ENCODE results near the gene ZCCHC24.

ZCCHC24 gene

DNA sequence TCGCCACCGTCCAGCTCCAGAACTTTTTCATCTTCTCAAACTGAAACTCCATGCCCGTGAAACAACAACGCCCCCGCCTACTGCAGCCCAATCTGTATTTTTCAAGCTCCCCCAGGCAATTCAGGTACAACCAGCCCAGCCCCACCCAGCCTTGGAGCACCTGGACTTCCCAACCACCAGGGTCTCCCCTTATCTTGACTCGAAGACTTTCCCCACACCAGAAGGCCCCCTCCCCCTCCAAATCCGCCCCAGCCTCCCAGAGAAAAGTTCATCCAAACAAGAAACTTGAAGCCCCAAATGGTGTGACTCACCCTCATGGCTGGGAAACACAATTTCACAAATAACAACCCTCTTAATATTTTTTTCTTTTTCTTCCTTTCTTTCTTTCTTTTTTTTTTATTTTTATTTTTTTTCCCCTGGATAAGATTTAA, 10.6 kb downstream of the ZCCHC24 start:
- Histone ChIP-seq H3K9ac (ENCODE audit: insufficient read length, low read depth) (no peak overlapping the region), H3K4me1 (ENCODE audit: insufficient read depth, insufficient read length) (peaks cover 25% of the 10 kb centered on the region), H3K36me3 (ENCODE audit: insufficient read depth, insufficient read length, low read length) (peaks cover 29% of the 10 kb centered on the region), H3K9me3 (ENCODE audit: insufficient read depth, low read length) (no peaks in the 10 kb centered on the region), H3K27me3 (ENCODE audit: insufficient read depth, insufficient read length) (no peaks in the 10 kb centered on the region), H3K4me3 (ENCODE audit: insufficient read length, low read depth) (no peak overlapping the region)
- no peak for DNase-seq (ENCODE audit: low read depth, low spot score)
- no peak for TF ChIP-seq SUZ12 (IDR thresholded peaks at IDR 0.05; ENCODE audit: extremely low read depth, insufficient read depth, insufficient read length)
- TF ChIP-seq YY1 (IDR thresholded peaks at IDR 0.05; ENCODE audit: insufficient read depth, insufficient read length), result no peak
- TF ChIP-seq ZNF274 (IDR thresholded peaks at IDR 0.05; ENCODE audit: low read depth, low read length), result no peak

- H3K4me1 ChIP-seq (ENCODE audit: insufficient read depth, insufficient read length), result peaks cover 25% of the 10 kb centered on the region
- DNase-seq (ENCODE audit: low read depth, low spot score), result no peak
- TF ChIP-seq ZNF274 (IDR thresholded peaks at IDR 0.05; ENCODE audit: low read depth, low read length), result no peak
- no peak for TF ChIP-seq YY1 (IDR thresholded peaks at IDR 0.05; ENCODE audit: insufficient read depth, insufficient read length)
- no peak for TF ChIP-seq SUZ12 (IDR thresholded peaks at IDR 0.05; ENCODE audit: extremely low read depth, insufficient read depth, insufficient read length)
- no peak overlapping the region for H3K9ac ChIP-seq (ENCODE audit: insufficient read length, low read depth)
- H3K36me3 ChIP-seq (ENCODE audit: insufficient read depth, insufficient read length, low read length), result peaks cover 32% of the 10 kb centered on the region
- H3K27me3 ChIP-seq (ENCODE audit: insufficient read depth, insufficient read length), result no peaks in the 10 kb centered on the region
- H3K4me3 ChIP-seq (ENCODE audit: insufficient read length, low read depth), result no peak overlapping the region
- no peaks in the 10 kb centered on the region for H3K9me3 ChIP-seq (ENCODE audit: insufficient read depth, low read length)
Measured at GRCh38 chr10:79434223-79434687, 11.2 kb downstream of the ZCCHC24 start.

DNA sequence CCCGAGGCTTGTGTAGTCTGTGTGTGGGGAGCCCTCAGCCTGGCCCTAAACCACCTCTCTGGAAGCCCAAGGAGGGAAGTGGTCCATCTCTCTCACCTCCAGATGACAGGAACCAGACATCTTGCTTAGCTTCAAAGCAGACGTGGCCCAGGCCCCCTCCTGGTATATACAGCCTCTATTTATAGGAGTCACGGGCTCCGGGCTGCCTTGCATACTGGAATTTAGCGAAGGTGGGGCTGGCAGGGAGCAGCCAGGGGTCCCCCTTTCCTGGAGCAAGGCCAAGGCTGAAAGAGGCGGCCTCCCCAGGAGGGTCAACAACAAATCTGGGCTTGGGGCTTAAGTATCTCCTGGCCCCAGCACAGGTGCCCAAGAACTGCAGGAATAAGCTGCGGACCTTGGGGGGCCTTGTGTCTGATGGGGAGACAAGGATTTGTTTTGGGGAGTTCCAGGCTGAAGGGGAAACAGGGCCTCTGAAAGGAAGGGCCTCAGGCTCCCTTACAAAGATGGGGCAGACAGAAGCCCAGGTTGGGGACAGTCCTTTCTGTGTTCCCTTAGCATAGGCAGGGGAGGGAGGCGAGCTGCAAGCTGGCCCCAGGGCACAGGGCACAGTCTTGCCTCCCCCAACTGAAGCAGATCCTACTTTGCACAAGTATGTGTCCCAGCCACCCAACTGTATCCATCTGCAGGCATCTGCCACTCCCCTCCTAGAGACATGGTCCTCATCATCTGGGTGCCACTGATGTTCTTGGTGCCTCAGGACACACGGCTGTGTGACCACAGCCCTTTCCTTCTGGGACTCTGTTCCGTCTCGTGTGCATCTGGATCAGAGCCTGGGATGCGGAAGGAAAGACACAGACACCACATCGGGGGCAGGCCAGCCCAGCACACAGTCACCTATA, 11.9 kb downstream of the ZCCHC24 start:
- DNase-seq (ENCODE audit: low read depth, low spot score), result no peak
- no peaks in the 10 kb centered on the region for H3K9me3 ChIP-seq (ENCODE audit: insufficient read depth, low read length)
- H3K4me3 ChIP-seq (ENCODE audit: insufficient read length, low read depth), result no peak overlapping the region
- H3K36me3 ChIP-seq (ENCODE audit: insufficient read depth, insufficient read length, low read length), result peaks cover 32% of the 10 kb centered on the region
- TF ChIP-seq SUZ12 (IDR thresholded peaks at IDR 0.05; ENCODE audit: extremely low read depth, insufficient read depth, insufficient read length) (no peak), YY1 (IDR thresholded peaks at IDR 0.05; ENCODE audit: insufficient read depth, insufficient read length) (no peak), ZNF274 (IDR thresholded peaks at IDR 0.05; ENCODE audit: low read depth, low read length) (no peak)
- peaks cover 24% of the 10 kb centered on the region for H3K4me1 ChIP-seq (ENCODE audit: insufficient read depth, insufficient read length)
- no peaks in the 10 kb centered on the region for H3K27me3 ChIP-seq (ENCODE audit: insufficient read depth, insufficient read length)
- no peak overlapping the region for H3K9ac ChIP-seq (ENCODE audit: insufficient read length, low read depth)

GRCh38 chr10:79431891-79432831, 13.3 kb downstream of the ZCCHC24 start:
- DNase-seq (ENCODE audit: low read depth, low spot score), result no peak
- Histone ChIP-seq H3K4me3 (ENCODE audit: insufficient read length, low read depth) (no peak overlapping the region), H3K9me3 (ENCODE audit: insufficient read depth, low read length) (no peaks in the 10 kb centered on the region), H3K27me3 (ENCODE audit: insufficient read depth, insufficient read length) (no peaks in the 10 kb centered on the region), H3K4me1 (ENCODE audit: insufficient read depth, insufficient read length) (peaks cover 18% of the 10 kb centered on the region), H3K9ac (ENCODE audit: insufficient read length, low read depth) (no peak overlapping the region), H3K36me3 (ENCODE audit: insufficient read depth, insufficient read length, low read length) (peaks cover 29% of the 10 kb centered on the region)
- TF ChIP-seq SUZ12 (IDR thresholded peaks at IDR 0.05; ENCODE audit: extremely low read depth, insufficient read depth, insufficient read length), result no peak
- TF ChIP-seq ZNF274 (IDR thresholded peaks at IDR 0.05; ENCODE audit: low read depth, low read length), result no peak
- no peak for TF ChIP-seq YY1 (IDR thresholded peaks at IDR 0.05; ENCODE audit: insufficient read depth, insufficient read length)

- Histone ChIP-seq H3K4me1 (ENCODE audit: insufficient read depth, insufficient read length) (peaks cover 18% of the 10 kb centered on the region), H3K9ac (ENCODE audit: insufficient read length, low read depth) (no peak overlapping the region), H3K27me3 (ENCODE audit: insufficient read depth, insufficient read length) (no peaks in the 10 kb centered on the region), H3K4me3 (ENCODE audit: insufficient read length, low read depth) (no peak overlapping the region), H3K9me3 (ENCODE audit: insufficient read depth, low read length) (no peaks in the 10 kb centered on the region), H3K36me3 (ENCODE audit: insufficient read depth, insufficient read length, low read length) (peaks cover 29% of the 10 kb centered on the region)
- TF ChIP-seq YY1 (IDR thresholded peaks at IDR 0.05; ENCODE audit: insufficient read depth, insufficient read length) (no peak), SUZ12 (IDR thresholded peaks at IDR 0.05; ENCODE audit: extremely low read depth, insufficient read depth, insufficient read length) (no peak), ZNF274 (IDR thresholded peaks at IDR 0.05; ENCODE audit: low read depth, low read length) (no peak)
- DNase-seq (ENCODE audit: low read depth, low spot score), result no peak
Measured at GRCh38 chr10:79431428-79431827, 14.0 kb downstream of the ZCCHC24 start.

DNA sequence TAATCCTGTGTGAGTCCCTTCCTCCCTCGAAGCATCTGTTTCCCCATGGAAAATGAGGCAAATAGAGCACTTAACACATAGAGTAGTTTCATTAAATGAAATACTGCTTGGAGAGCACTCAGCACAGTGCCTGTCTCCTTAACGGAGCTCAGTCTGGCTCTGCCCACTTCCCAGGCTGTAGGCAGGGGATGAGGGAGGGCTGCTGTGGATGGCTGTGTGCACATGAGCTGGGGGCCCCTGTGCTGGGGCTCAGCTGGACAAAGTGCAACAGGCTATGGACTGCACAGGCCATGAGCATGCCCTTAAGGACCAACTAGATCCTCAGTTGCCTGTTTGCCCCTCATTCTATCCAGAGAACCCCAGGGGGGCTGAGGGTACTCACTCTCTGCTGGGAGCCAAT, 14.5 kb downstream of the ZCCHC24 start:
- TF ChIP-seq YY1 (IDR thresholded peaks at IDR 0.05; ENCODE audit: insufficient read depth, insufficient read length) (no peak), ZNF274 (IDR thresholded peaks at IDR 0.05; ENCODE audit: low read depth, low read length) (no peak), SUZ12 (IDR thresholded peaks at IDR 0.05; ENCODE audit: extremely low read depth, insufficient read depth, insufficient read length) (no peak)
- Histone ChIP-seq H3K9me3 (ENCODE audit: insufficient read depth, low read length) (no peaks in the 10 kb centered on the region), H3K4me1 (ENCODE audit: insufficient read depth, insufficient read length) (peaks cover 18% of the 10 kb centered on the region), H3K27me3 (ENCODE audit: insufficient read depth, insufficient read length) (no peaks in the 10 kb centered on the region), H3K36me3 (ENCODE audit: insufficient read depth, insufficient read length, low read length) (peaks cover 29% of the 10 kb centered on the region), H3K4me3 (ENCODE audit: insufficient read length, low read depth) (no peak overlapping the region), H3K9ac (ENCODE audit: insufficient read length, low read depth) (no peak overlapping the region)
- no peak for DNase-seq (ENCODE audit: low read depth, low spot score)

Data from NT2/D1 (cell line).